WI38 (cell line): ENCODE results near the gene LRRC27.

Source experiments
- H3K4me3 ChIP-seq: 2 replicates; pipeline ENCODE4 v1.5.1; 2011; ENCODE audit warnings: low read depth, mild to moderate bottlenecking, control low read depth, low read length
- CTCF ChIP-seq: IDR thresholded peaks from 2 replicates; pipeline ENCODE4 v1.5.1; 2012; ENCODE audit warnings: low read depth, mild to moderate bottlenecking, control low read depth, low read length

LRRC27 gene

GRCh38 chr10:132346806-132347205 lies 14.8 kb downstream of the LRRC27 start:
- no peak for TF ChIP-seq CTCF
- H3K4me3 ChIP-seq = no peak overlapping the region

GRCh38 chr10:132347211-132347930 lies 15.4 kb downstream of the LRRC27 start:
- no peak for TF ChIP-seq CTCF
- no peak overlapping the region for H3K4me3 ChIP-seq

GRCh38 chr10:132347931-132348267 lies 15.9 kb downstream of the LRRC27 start:
- no peak for TF ChIP-seq CTCF
- no peak overlapping the region for H3K4me3 ChIP-seq

- no peak for TF ChIP-seq CTCF
- no peak overlapping the region for H3K4me3 ChIP-seq
These were observed 17.8 kb downstream of the LRRC27 start for GRCh38 chr10:132349766-132350165.

GRCh38 chr10:132350391-132350790 lies 18.4 kb downstream of the LRRC27 start:
- H3K4me3 ChIP-seq = no peak overlapping the region
- TF ChIP-seq CTCF = no peak

- no peak for TF ChIP-seq CTCF
These were observed 19.0 kb downstream of the LRRC27 start for GRCh38 chr10:132350946-132351345.

GRCh38 chr10:132351611-132352010 lies 19.6 kb downstream of the LRRC27 start:
- no peak for TF ChIP-seq CTCF
- no peak overlapping the region for H3K4me3 ChIP-seq

More at GRCh38 chr10:132350946-132351345, 19.0 kb downstream of the LRRC27 start:
- H3K4me3 ChIP-seq = no peak overlapping the region
